ENCODE measurements around the gene PCDHGA1.

- TF ChIP-seq ZFX (IDR thresholded peaks at IDR 0.05; ENCODE audit: borderline replicate concordance), result no peak
- TF ChIP-seq CTCF (IDR thresholded peaks at IDR 0.05), result no peak
These were observed 101.0 kb downstream of the PCDHGA1 start for GRCh38 chr5:141431286-141431685.

All from 22Rv1 (cell line).